Measurements from ENCODE around the gene ZRANB1. TPM values are rescaled to one million over a fixed set of nuclear protein-coding genes. Genes with fewer than 3 reads are reported as not detected.

Gene ZRANB1
- polyA plus RNA-seq, 3 donors, result 23.2 to 29.1 (median 24.4) TPM

DNA sequence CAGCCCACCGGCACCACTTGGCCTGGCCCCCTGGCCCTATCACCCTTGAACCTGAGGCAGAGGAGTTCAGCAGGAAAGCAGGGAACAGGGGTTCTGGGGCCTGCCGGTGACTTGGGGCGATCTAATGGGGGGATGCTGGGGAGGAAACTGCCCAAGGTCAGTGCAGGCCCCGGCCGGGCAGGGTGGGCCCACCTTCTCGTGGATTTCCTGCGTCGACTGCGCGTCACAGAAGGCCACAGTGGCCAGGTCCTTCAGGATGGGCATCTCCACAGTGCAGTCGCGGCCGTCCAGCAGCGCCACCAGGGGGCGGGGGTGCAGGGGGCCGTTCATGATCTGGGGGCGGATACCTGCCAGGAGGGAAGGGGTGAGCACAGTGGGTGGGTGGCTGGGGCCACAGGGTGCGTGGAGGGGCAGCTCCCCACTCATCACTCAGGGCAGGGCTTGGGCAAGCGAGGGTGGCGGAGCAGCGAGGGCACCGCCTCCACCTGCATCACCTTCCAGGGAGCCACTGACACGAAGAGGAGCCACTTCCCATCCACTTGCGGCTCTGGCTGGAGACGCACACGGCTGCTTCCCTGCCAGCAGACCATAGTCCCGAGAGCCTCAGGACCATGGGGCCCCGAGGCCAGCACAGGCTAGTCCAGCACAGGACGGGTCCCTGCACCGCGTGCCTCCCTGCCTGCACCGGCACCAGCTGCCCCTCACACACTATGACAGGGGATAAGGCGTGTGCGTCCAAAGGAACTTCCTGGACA lies 61.4 kb downstream of the ZRANB1 start:
- DNase-seq, result no peak

GRCh38 chr10:125003901-125004467 lies 62.1 kb downstream of the ZRANB1 start:
- DNase-seq, result no peak

DNA sequence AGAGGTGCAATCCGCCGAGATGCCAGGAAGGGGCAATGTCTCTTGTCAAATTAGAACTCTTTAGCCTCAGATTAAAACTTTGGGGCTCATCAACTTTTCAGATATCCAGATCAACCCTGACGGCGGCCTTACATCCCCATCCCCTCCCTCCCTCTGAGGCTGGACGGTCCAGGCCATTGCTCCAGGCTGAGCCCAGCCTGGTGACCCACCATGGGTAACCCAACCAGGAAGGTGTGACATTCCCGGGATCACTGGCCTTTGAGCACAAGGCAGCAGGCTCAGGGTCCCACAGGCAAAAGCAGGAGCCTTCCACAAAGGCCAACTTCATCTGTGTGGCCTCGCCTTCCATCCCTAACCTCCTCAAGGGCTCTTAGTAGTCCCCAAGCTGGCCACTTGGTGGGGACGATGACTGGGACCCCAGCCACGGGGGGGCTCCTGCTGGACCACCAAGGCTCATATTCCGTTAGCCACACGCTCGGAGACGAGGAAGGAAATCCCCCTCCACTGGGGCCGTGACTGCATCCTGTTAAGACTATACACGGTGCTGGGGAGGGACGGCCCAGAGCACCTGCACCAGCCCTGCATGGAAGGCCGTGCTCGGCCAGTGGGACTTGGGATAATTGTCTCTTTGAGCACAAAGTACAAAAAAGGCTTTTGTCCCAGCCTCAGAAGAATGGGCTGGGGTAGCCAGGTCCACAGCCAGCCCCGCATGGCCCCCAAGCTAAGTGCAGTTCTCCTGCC lies 62.8 kb downstream of the ZRANB1 start:
- no peak for DNase-seq

- DNase-seq, result no peak
Measured at GRCh38 chr10:125005312-125006187, 63.6 kb downstream of the ZRANB1 start.

DNA sequence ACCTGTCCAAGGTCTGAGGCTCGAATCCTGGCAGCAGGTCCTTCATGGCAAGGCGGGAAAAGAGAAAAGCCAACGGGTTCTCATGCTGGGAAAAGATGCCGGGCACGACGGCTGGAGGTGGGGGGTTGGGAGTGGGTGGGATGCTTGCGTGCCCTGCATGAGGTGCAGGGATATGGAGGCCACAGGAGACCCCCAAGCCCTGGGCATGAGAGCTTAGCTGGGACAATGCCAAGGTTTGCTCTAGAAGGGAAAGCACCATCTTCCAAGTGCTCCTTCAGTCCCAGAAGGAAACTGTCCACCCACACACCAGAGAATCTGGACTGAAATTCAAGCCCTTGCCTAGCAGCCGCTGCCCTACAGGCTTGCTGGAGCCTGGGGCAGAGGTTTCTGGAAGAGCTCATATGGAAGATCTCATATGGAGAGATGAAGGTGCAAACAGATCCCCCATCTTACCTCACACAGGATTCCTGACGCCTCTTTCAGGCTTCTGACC lies 64.3 kb downstream of the ZRANB1 start:
- no peak for DNase-seq

- DNase-seq, result peak; percentile 76
Measured at GRCh38 chr10:125006921-125007426, 65.1 kb downstream of the ZRANB1 start.

GRCh38 chr10:125007436-125007835 lies 65.5 kb downstream of the ZRANB1 start:
- DNase-seq, result no peak

- no peak for DNase-seq
Measured at GRCh38 chr10:125008689-125009638, 67.0 kb downstream of the ZRANB1 start.

DNA sequence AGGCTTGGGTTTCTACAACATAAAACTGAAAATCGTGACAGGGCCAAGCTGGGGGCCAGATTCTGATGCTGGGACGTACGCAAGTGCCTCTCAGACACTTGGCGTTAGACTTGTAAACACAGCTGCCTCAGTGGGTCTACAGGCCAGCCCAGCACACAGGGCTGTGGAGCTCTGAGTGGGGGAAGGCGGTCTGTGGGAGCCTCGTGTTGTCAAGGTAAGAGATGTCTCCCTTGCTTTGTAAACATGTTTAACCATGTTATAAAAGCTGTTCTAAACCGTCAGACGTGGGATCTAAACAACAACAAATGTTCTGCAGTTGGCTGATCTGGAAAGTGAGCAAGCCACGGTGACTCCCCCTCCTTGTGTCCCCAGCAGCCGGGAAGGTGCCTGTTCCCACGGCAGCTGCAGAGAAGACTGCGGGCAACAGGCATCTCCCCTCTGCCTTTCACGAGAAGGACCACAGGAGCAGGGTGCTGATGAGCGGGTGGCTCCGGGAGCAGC lies 67.8 kb downstream of the ZRANB1 start:
- no peak for DNase-seq

DNA sequence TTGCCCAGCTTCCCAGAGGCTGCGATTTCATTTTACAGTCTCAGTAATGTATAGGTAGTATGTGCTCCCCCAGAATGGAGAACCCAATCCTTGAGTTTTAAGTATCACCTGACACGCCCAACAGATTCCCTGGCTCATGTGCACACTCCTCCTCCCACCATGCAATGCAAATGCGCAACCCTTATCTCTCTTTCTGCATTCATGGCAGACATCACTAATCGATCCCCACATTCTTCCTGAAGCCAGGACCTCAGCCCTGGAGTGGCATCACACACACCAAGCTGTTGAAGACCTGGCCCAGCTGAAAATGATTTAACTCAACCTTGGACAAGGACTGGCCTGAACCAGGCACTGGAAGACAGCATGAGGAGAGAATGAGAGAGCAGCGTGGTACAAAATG lies 68.4 kb downstream of the ZRANB1 start:
- DNase-seq, result no peak

GRCh38 chr10:125011171-125011925 lies 69.4 kb downstream of the ZRANB1 start:
- no peak for DNase-seq

GRCh38 chr10:125011926-125012705 lies 70.2 kb downstream of the ZRANB1 start:
- no peak for DNase-seq

- DNase-seq, result no peak
Measured at GRCh38 chr10:125012851-125013528, 71.1 kb downstream of the ZRANB1 start.

DNA sequence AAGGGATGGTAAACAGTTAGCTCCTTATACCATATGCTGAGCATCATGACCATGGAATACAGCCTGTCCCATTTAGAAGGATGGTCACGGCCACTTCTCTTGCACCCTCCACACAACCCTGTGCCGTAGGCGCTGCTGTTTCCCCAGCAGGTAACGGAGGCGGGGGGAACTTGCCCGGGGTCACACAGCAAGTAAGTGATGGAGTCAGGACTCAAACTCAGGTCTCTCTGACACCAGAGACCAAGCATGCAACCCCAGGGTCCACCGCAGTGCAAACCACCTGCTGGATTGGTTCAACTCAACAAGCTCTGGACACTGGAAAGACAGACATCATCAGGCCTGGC lies 71.6 kb downstream of the ZRANB1 start:
- DNase-seq, result no peak

DNA sequence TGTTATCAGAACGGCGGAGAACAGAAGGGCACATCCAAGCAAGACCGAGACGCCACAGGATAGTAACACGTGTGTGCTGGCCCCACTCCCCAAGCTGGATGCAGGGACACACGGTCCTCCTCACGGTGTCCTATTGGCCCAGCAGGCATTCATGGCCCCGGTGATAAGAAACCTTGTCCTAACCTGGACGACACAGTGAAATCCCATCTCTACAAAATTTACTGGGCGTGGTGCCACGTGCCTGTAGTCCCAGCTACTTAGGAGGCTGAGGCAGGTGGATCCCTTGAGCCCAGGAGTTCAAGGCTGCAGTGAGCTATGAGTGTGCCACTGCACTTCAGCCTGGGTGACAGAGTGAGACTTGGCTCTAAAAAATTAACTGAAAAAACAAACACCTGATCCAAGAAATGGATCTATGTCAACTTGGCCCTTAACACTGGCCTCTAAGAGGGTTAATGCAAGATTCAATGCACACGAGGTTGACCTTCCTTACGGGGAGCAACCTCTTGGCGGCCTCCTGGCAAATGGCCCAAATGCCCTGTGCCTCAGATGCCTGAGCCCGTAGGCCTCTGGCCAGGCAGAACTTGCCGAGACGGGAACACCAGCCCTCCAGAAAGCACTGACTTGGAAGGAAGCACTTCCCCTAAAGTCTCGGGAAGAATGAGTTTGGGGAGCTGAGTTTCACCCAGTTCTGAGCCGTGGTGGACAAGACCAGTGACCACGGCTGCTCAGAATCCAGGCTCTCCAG lies 72.3 kb downstream of the ZRANB1 start:
- DNase-seq, result no peak

GRCh38 chr10:125014836-125015355 lies 73.0 kb downstream of the ZRANB1 start:
- no peak for DNase-seq

GRCh38 chr10:125015356-125015944 lies 73.5 kb downstream of the ZRANB1 start:
- DNase-seq, result no peak

Measured in renal pelvis (tissue), 4 donors.